Liver (tissue), 9 donors: ENCODE measurements around the gene FBXW11. TPM values are rescaled to one million over a fixed set of nuclear protein-coding genes. Genes with fewer than 3 reads are reported as not detected.
"Not testable (repeated sequence)": the region's sequence is repeated elsewhere in the genome, so short reads cannot be mapped to it uniquely, and the experiment has no call there.

ENCODE experiments used
- DNase-seq: peaks from one replicate; pipeline ENCODE4 v3.0.0-alpha.2; 2017; ENCODE audit warnings: low spot score
- H3K27ac ChIP-seq, 2 donors: one replicate each; pipeline ENCODE4 v1.7.0; 2013; ENCODE audit warnings: inconsistent platforms in 2 of 2, low read length in 2 of 2, control low read depth in 1 of 2, low read depth in 1 of 2, mild to moderate bottlenecking in 1 of 2
- H3K27me3 ChIP-seq, 4 donors: one replicate each; pipeline versions ENCODE4 v1.6.1 to v1.7.0; 2013; ENCODE audit warnings: low read length in 3 of 4, inconsistent platforms in 1 of 4, mild to moderate bottlenecking in 1 of 4, moderate library complexity in 1 of 4; ENCODE audit not compliant: control insufficient read depth in 4 of 4, insufficient read depth in 4 of 4
- H3K36me3 ChIP-seq, 4 donors: one replicate each; pipeline versions ENCODE4 v1.6.1 to v1.7.0; 2013; ENCODE audit warnings: low read length in 3 of 4, mild to moderate bottlenecking in 3 of 4, low read depth in 1 of 4, moderate library complexity in 1 of 4; ENCODE audit not compliant: control insufficient read depth in 4 of 4, insufficient read depth in 3 of 4
- H3K4me1 ChIP-seq, 4 donors: one replicate each; pipeline versions ENCODE4 v1.6.1 to v1.7.0; 2013; ENCODE audit warnings: low read length in 3 of 4, mild to moderate bottlenecking in 3 of 4, moderate library complexity in 1 of 4; ENCODE audit not compliant: control insufficient read depth in 4 of 4, insufficient read depth in 4 of 4
- H3K4me3 ChIP-seq, 3 donors: one replicate each; pipeline versions ENCODE4 v1.6.1 to v1.7.0; 2013; ENCODE audit warnings: low read length in 3 of 3, control low read depth in 1 of 3, low read depth in 1 of 3, mild to moderate bottlenecking in 1 of 3
- H3K9ac ChIP-seq, 2 donors: one replicate each; pipeline ENCODE4 v1.7.0; 2013; ENCODE audit warnings: low read length in 2 of 2, mild to moderate bottlenecking in 2 of 2, moderate library complexity in 2 of 2, control low read depth in 1 of 2, low read depth in 1 of 2
- H3K9me3 ChIP-seq, 4 donors: one replicate each; pipeline versions ENCODE4 v1.6.1 to v1.7.0; 2013; ENCODE audit warnings: low read length in 3 of 4; ENCODE audit not compliant: control insufficient read depth in 4 of 4
- ATF3 ChIP-seq: IDR thresholded peaks from 2 replicates; pipeline ENCODE4 v1.6.1; 2016; ENCODE audit warnings: antibody characterized with exemption
- CTCF ChIP-seq: fragments of 150-350 bp; IDR thresholded peaks from 2 replicates; pipeline ENCODE4 v1.5.1; 2017; ENCODE audit warnings: improper control_type of control experiment, low read depth, low read length; ENCODE audit not compliant: missing input control
- EGR1 ChIP-seq, 2 donors: IDR thresholded peaks; 2 replicates each; pipeline ENCODE4 v1.6.1; 2016 to 2018; ENCODE audit warnings: antibody characterized with exemption in 2 of 2, low read depth in 2 of 2
- FOXA1 ChIP-seq: IDR thresholded peaks from 2 replicates; pipeline ENCODE4 v1.6.1; 2016; ENCODE audit warnings: antibody characterized with exemption
- GABPA ChIP-seq, 2 donors: IDR thresholded peaks in 1 of 2; conservative IDR thresholded peaks in 1 of 2; 2 replicates each; pipeline ENCODE4 v1.6.1; 2016; ENCODE audit warnings: antibody characterized with exemption in 2 of 2, mild to moderate bottlenecking in 1 of 2, moderate library complexity in 1 of 2
- HNF4A ChIP-seq, 2 donors: conservative IDR thresholded peaks; 2 replicates each; pipeline ENCODE4 v1.6.1; 2016; ENCODE audit warnings: antibody characterized with exemption in 2 of 2, mild to moderate bottlenecking in 2 of 2
- JUND ChIP-seq, 2 donors: IDR thresholded peaks; 2 replicates each; pipeline ENCODE4 v1.6.1; 2016; ENCODE audit warnings: antibody characterized with exemption in 2 of 2
- NR2F2 ChIP-seq: IDR thresholded peaks from 2 replicates; pipeline ENCODE4 v1.6.1; 2016; ENCODE audit warnings: antibody characterized with exemption
- RAD21 ChIP-seq, 2 donors: IDR thresholded peaks; 2 replicates each; pipeline ENCODE4 v1.6.1; 2016; ENCODE audit warnings: antibody characterized with exemption in 2 of 2, mild to moderate bottlenecking in 2 of 2
- REST ChIP-seq: IDR thresholded peaks from 2 replicates; pipeline ENCODE4 v1.6.1; 2016; ENCODE audit warnings: antibody characterized with exemption, mild to moderate bottlenecking
- RXRA ChIP-seq, 2 donors: IDR thresholded peaks; 2 replicates each; pipeline ENCODE4 v1.6.1; 2017 to 2018; ENCODE audit warnings: antibody characterized with exemption in 2 of 2, mild to moderate bottlenecking in 1 of 2
- SP1 ChIP-seq: IDR thresholded peaks from 2 replicates; pipeline ENCODE4 v1.6.1; 2018; ENCODE audit warnings: antibody characterized with exemption, mild to moderate bottlenecking
- TAF1 ChIP-seq: conservative IDR thresholded peaks from 2 replicates; pipeline ENCODE4 v1.6.1; 2016; ENCODE audit warnings: antibody characterized with exemption, mild to moderate bottlenecking
- YY1 ChIP-seq: IDR thresholded peaks from 2 replicates; pipeline ENCODE4 v1.6.1; 2016; ENCODE audit warnings: antibody characterized with exemption, mild to moderate bottlenecking
- ZBTB33 ChIP-seq: IDR thresholded peaks from 2 replicates; pipeline ENCODE4 v1.6.1; 2016; ENCODE audit warnings: antibody characterized with exemption
- WGBS: extraction: QIAGEN DNeasy Blood & Tissue Kit; methylation state at CpG from one replicate; pipeline ENCODE4 v1.1.7; 2013; 5-methylcytosine and 5-hydroxymethylcytosine counted together
- polyA plus RNA-seq, 2 donors: library from polyadenylated mRNA; stranded (reverse) in 1 of 2; unstranded in 1 of 2; fragments of 200-250 nt in 1 of 2; fragments of >200 nt in 1 of 2; fragmentation: Nextera tagmentation in 1 of 2; extraction: Ambion mirVana in 1 of 2; gene quantifications; one replicate each; pipeline versions ENCODE4 v1.2.1 to v1.2.3, GENCODE V29; 2013 to 2015
- total RNA-seq, 2 donors: library from RNA; depleted of rRNA; stranded (reverse); fragments of >200 nt; gene quantifications; one replicate each; pipeline ENCODE4 v1.2.3, GENCODE V29; 2014
- donor health status: healthy.
- donor health status: healthy.
- donor health status: healthy.
- donor health status: healthy.
- donor health status: healthy.

Gene FBXW11
- total and polyA plus RNA-seq, 4 donors, result 11.2 to 37.5 (median 22.0) TPM

- peak; percentile 44 to 46 for TF ChIP-seq RAD21 (IDR thresholded peaks at IDR 0.05)
- TF ChIP-seq CTCF, result peak; percentile 6
- H3K27ac ChIP-seq, H3K4me1 ChIP-seq, H3K27me3 ChIP-seq, H3K4me3 ChIP-seq, DNase-seq, H3K9ac ChIP-seq, H3K9me3 ChIP-seq, H3K36me3 ChIP-seq: not testable (repeated sequence)
- WGBS, result 84% methylated on average over 10 of the region's 10 CpGs
These were observed 13.8 kb upstream of the FBXW11 start for GRCh38 chr5:172020110-172020786.

GRCh38 chr5:172015346-172015745 is 8.9 kb upstream of the FBXW11 start:
- Histone ChIP-seq H3K27me3 (no peaks in the 10 kb centered on the region), H3K4me3 (no peak overlapping the region), H3K9me3 (no peaks in the 10 kb centered on the region), H3K4me1 (no peaks in the 10 kb centered on the region), H3K27ac (no peak overlapping the region), H3K9ac (no peak overlapping the region), H3K36me3 (no peaks in the 10 kb centered on the region)
- no peak for DNase-seq
- WGBS, result 92% methylated on average over 4 of the region's 4 CpGs
- no peak for TF ChIP-seq CTCF
- TF ChIP-seq FOXA1, result no peak
- no peak for TF ChIP-seq RAD21 (IDR thresholded peaks at IDR 0.05)
- no peak for TF ChIP-seq GABPA (IDR thresholded peaks at IDR 0.05 in 1 of 2, conservative IDR thresholded peaks at IDR 0.05 in 1 of 2)
- no peak for TF ChIP-seq YY1
- TF ChIP-seq NR2F2, result no peak
- TF ChIP-seq SP1, result no peak
- no peak for TF ChIP-seq ZBTB33
- no peak for TF ChIP-seq EGR1 (IDR thresholded peaks at IDR 0.05; ENCODE audit: low read depth in 2 of 2)
- no peak for TF ChIP-seq TAF1
- no peak for TF ChIP-seq REST
- TF ChIP-seq ATF3, result no peak
- TF ChIP-seq JUND (IDR thresholded peaks at IDR 0.05), result no peak
- no peak for TF ChIP-seq HNF4A (conservative IDR thresholded peaks at IDR 0.05)
- no peak for TF ChIP-seq RXRA (IDR thresholded peaks at IDR 0.05)
